Activated CD4-positive, CD25-positive, alpha-beta regulatory T cell treated with anti-CD3 and anti-CD28 coated beads, Interleukin-2, amount 50 U/mL, for 24 hours (primary cell): ENCODE measurements around the gene COL5A1.
A peak's percentile ranks its signal among the peaks of the same experiment; 100 is the strongest.

ENCODE experiments used
- ATAC-seq, 2 donors: fragments of 150-1000 bp; cut with Tn5 transposase; one replicate each; pipeline ENCODE4 v1.10.0; 2021; ENCODE audit warnings: mild to moderate bottlenecking in 1 of 2, moderate library complexity in 1 of 2

Gene COL5A1

GRCh38 chr9:134825025-134825424 is 183.4 kb downstream of the COL5A1 start:
- no peak for ATAC-seq

GRCh38 chr9:134826336-134827285 is 185.0 kb downstream of the COL5A1 start:
- no peak for ATAC-seq

- ATAC-seq, result no peak
These were observed 186.0 kb downstream of the COL5A1 start for GRCh38 chr9:134827559-134827958.

- ATAC-seq, result no peak
These were observed 186.4 kb downstream of the COL5A1 start for GRCh38 chr9:134827993-134828392.

GRCh38 chr9:134828892-134829291 is 187.3 kb downstream of the COL5A1 start:
- no peak for ATAC-seq

GRCh38 chr9:134829356-134829937 is 187.8 kb downstream of the COL5A1 start:
- ATAC-seq, result no peak

- peak in 1 of 2 donors; percentile 5 for ATAC-seq
These were observed 188.5 kb downstream of the COL5A1 start for GRCh38 chr9:134830126-134830525.

GRCh38 chr9:134830926-134831720 is 189.5 kb downstream of the COL5A1 start:
- ATAC-seq, result no peak

GRCh38 chr9:134832471-134832870 is 190.9 kb downstream of the COL5A1 start:
- no peak for ATAC-seq

- ATAC-seq, result no peak
These were observed 191.8 kb downstream of the COL5A1 start for GRCh38 chr9:134833294-134833880.

GRCh38 chr9:134834217-134834956 is 192.8 kb downstream of the COL5A1 start:
- no peak for ATAC-seq

- no peak for ATAC-seq
These were observed 193.4 kb downstream of the COL5A1 start for GRCh38 chr9:134834957-134835419.

- ATAC-seq, result no peak
These were observed 193.8 kb downstream of the COL5A1 start for GRCh38 chr9:134835448-134835847.

- no peak for ATAC-seq
These were observed 194.4 kb downstream of the COL5A1 start for GRCh38 chr9:134835987-134836386.

- ATAC-seq, result no peak
These were observed 194.9 kb downstream of the COL5A1 start for GRCh38 chr9:134836406-134836970.

GRCh38 chr9:134837529-134837928 is 195.9 kb downstream of the COL5A1 start:
- no peak for ATAC-seq

- ATAC-seq, result no peak
These were observed 197.2 kb downstream of the COL5A1 start for GRCh38 chr9:134838651-134839454.

- ATAC-seq, result no peak
These were observed 198.0 kb downstream of the COL5A1 start for GRCh38 chr9:134839455-134840125.

- ATAC-seq, result no peak
These were observed 198.9 kb downstream of the COL5A1 start for GRCh38 chr9:134840511-134840910.
